HCT116 (cell line): ENCODE data around the gene NECAB2. TPM values are rescaled to one million over a fixed set of nuclear protein-coding genes. Genes with fewer than 3 reads are reported as not detected.

Experiments used
- ATAC-seq: fragments of 200-7000 bp; cut with Tn5 transposase; 2 replicates; pipeline ENCODE4 v1.9.1; 2020; ENCODE audit warnings: mild to moderate bottlenecking, moderate library complexity
- BruUV-seq: library from RNA; stranded (reverse); fragments of 400-500 nt; replicated peaks from 2 replicates; lab custom pipeline; 2021; lab: Mats Ljungman, UMichigan
- CTCF ChIA-PET: fragments of 300-600 bp; sonication (Branson Sonifier 250); formaldehyde crosslinking; loops from one replicate; lab custom pipeline; 2021; ENCODE audit warnings: antibody characterized with exemption; lab: Charles Lee
- POLR2A ChIA-PET: fragments of 300-600, 350-600 bp; sonication (Branson Sonifier 250); formaldehyde crosslinking; loops from one replicate; lab custom pipeline; 2021; ENCODE audit warnings: antibody characterized with exemption; lab: Charles Lee
- RAD21 ChIA-PET, 2 experiments: fragments of 300-600 bp; sonication (Branson Sonifier 250); formaldehyde crosslinking; loops; one replicate each; lab custom pipeline; 2023; ENCODE audit warnings: low total read pairs in 2 of 2; ENCODE audit not compliant: uncharacterized antibody in 2 of 2, unreplicated experiment in 2 of 2, low non-redundant PET in 1 of 2; lab: Charles Lee
- DNase-seq: peaks from one replicate; pipeline ENCODE4 v3.0.0-alpha.2; 2010; ENCODE audit warnings: low read depth, low spot score
- H2AFZ ChIP-seq: fragments of 200-600 bp; shearing (Covaris generic), sonication (generic); 2 replicates; pipeline ENCODE4 v1.6.1; 2017; ENCODE audit warnings: low read depth, mixed run types, mixed read lengths, antibody characterized with exemption, low read length; ENCODE audit not compliant: poor library complexity, severe bottlenecking
- H3K27ac ChIP-seq: 2 replicates; pipeline ENCODE4 v1.5.1; 2012; ENCODE audit warnings: low read depth, low read length
- H3K27me3 ChIP-seq: fragments of 200-600 bp; sonication (generic); 2 replicates; pipeline ENCODE4 v1.6.1; 2016; ENCODE audit warnings: mixed run types, low read length, mixed read lengths; ENCODE audit not compliant: insufficient read depth
- H3K36me3 ChIP-seq, 2 experiments: fragments of 200-500 bp in 1 of 2; fragments of 200-600 bp in 1 of 2; sonication (Bioruptor generic) in 1 of 2; sonication (generic) in 1 of 2; 2 replicates each; pipeline versions ENCODE4 v1.5.1 to v1.6.1; 2014 to 2016; ENCODE audit warnings: low read length in 2 of 2, inconsistent platforms in 1 of 2, mixed read lengths in 1 of 2, mixed run types in 1 of 2; ENCODE audit not compliant: insufficient read depth in 2 of 2, control insufficient read depth in 1 of 2
- H3K4me1 ChIP-seq, 2 experiments: fragments of 200-600 bp in 1 of 2; sonication (generic) in 1 of 2; 2 replicates each; pipeline versions ENCODE4 v1.5.1 to v1.6.1; 2012 to 2017; ENCODE audit warnings: low read length in 2 of 2, inconsistent platforms in 1 of 2, mild to moderate bottlenecking in 1 of 2, mixed read lengths in 1 of 2, mixed run types in 1 of 2, moderate library complexity in 1 of 2; ENCODE audit not compliant: insufficient read depth in 2 of 2, control insufficient read depth in 1 of 2
- H3K4me2 ChIP-seq: fragments of 200-600 bp; sonication (generic); 2 replicates; pipeline ENCODE4 v1.6.1; 2017; ENCODE audit warnings: mixed run types, low read length, mixed read lengths
- H3K4me3 ChIP-seq, 2 experiments: fragments of 200-600 bp in 1 of 2; sonication (generic) in 1 of 2; replicated peaks in 1 of 2; 2 replicates each; pipeline ENCODE4 v1.5.1; 2011 to 2016; ENCODE audit warnings: low read length in 2 of 2, control low read depth in 1 of 2, low read depth in 1 of 2, mild to moderate bottlenecking in 1 of 2, mixed read lengths in 1 of 2, mixed run types in 1 of 2
- H3K79me2 ChIP-seq: fragments of 200-600 bp; sonication (generic); 2 replicates; pipeline ENCODE4 v1.6.1; 2017; ENCODE audit warnings: mild to moderate bottlenecking, mixed run types, low read length, moderate library complexity, mixed read lengths; ENCODE audit not compliant: insufficient read depth
- H3K9ac ChIP-seq: fragments of 200-600 bp; sonication (generic); 2 replicates; pipeline ENCODE4 v1.6.1; 2016; ENCODE audit warnings: low read length, mixed read lengths
- H3K9me2 ChIP-seq: fragments of 200-600 bp; sonication (generic), shearing (Covaris generic); 2 replicates; pipeline ENCODE4 v1.6.1; 2017; ENCODE audit warnings: mixed run types, mild to moderate bottlenecking, moderate library complexity; ENCODE audit not compliant: insufficient read depth
- H3K9me3 ChIP-seq, 2 experiments: fragments of 200-500 bp in 1 of 2; fragments of 200-600 bp in 1 of 2; sonication (Bioruptor generic) in 1 of 2; sonication (generic) in 1 of 2; 2 replicates each; pipeline ENCODE4 v1.6.1; 2014 to 2017; ENCODE audit warnings: low read length in 2 of 2, mixed read lengths in 2 of 2, inconsistent platforms in 1 of 2, low read depth in 1 of 2, mild to moderate bottlenecking in 1 of 2, mixed run types in 1 of 2, moderate library complexity in 1 of 2; ENCODE audit not compliant: control insufficient read depth in 1 of 2, insufficient read depth in 1 of 2
- H4K20me1 ChIP-seq: fragments of 200-600 bp; sonication (generic), shearing (Covaris generic); 2 replicates; pipeline ENCODE4 v1.6.1; 2017; ENCODE audit warnings: mixed run types, mild to moderate bottlenecking, moderate library complexity; ENCODE audit not compliant: insufficient read depth
- EGR1 ChIP-seq: IDR thresholded peaks from 2 replicates; pipeline ENCODE4 v1.6.1; 2012; ENCODE audit warnings: low read depth
- ELF1 ChIP-seq: IDR thresholded peaks from 2 replicates; pipeline ENCODE4 v1.6.1; 2012; ENCODE audit warnings: low read depth, borderline replicate concordance
- EZH2phosphoT487 ChIP-seq: fragments of 200-600 bp; IDR thresholded peaks from 2 replicates; pipeline ENCODE4 v1.6.1; 2018; ENCODE audit warnings: antibody characterized with exemption, borderline replicate concordance
- JUND ChIP-seq: IDR thresholded peaks from 2 replicates; pipeline ENCODE4 v1.6.1; 2012
- SP1 ChIP-seq: IDR thresholded peaks from 2 replicates; pipeline ENCODE4 v1.6.1; 2012; ENCODE audit warnings: low read depth
- TCF7L2 ChIP-seq: IDR thresholded peaks from 2 replicates; pipeline ENCODE4 v1.7.0; 2011; ENCODE audit warnings: borderline replicate concordance, inconsistent platforms; ENCODE audit not compliant: insufficient read depth, insufficient read length; ENCODE audit errors: extremely low read depth
- ZFX ChIP-seq: fragments of 450-650 bp; IDR thresholded peaks from 2 replicates; pipeline ENCODE4 v1.6.1; 2017
- ZNF274 ChIP-seq: fragments of 200-500 bp; sonication (Bioruptor generic); IDR thresholded peaks from 2 replicates; pipeline ENCODE4 v1.6.1; 2014; ENCODE audit warnings: mild to moderate bottlenecking, low read depth, low read length, inconsistent platforms
- intact Hi-C: fragments of 100-400 bp; cut with micrococcal nuclease; formaldehyde crosslinking; loops from 2 replicates; pipeline ENCODE4 v1.10.0; 2022
- total RNA-seq: library from RNA; stranded (reverse); gene quantifications from one replicate; pipeline ENCODE4 v1.2.1, GENCODE V29; 2021; ENCODE audit not compliant: unreplicated experiment
- TF ChIP-seq, protein P1 (sequence below), 3 experiments: fragments of 200-600 bp in 1 of 3; sonication (generic) in 1 of 3; IDR thresholded peaks in 2 of 3; conservative IDR thresholded peaks in 1 of 3; 2 replicates each; pipeline ENCODE4 v1.5.1; 2012 to 2017; ENCODE audit warnings: low read depth in 2 of 3, low read length in 2 of 3, antibody characterized with exemption in 1 of 3, borderline replicate concordance in 1 of 3, control low read depth in 1 of 3, mild to moderate bottlenecking in 1 of 3, mixed read lengths in 1 of 3, mixed run types in 1 of 3, moderate library complexity in 1 of 3; ENCODE audit not compliant: insufficient read depth in 1 of 3
- TF ChIP-seq, protein P2 (sequence below): IDR thresholded peaks from 2 replicates; pipeline ENCODE4 v1.6.1; 2012
- TF ChIP-seq, protein P3 (sequence below): IDR thresholded peaks from 2 replicates; pipeline ENCODE4 v1.6.1; 2011; ENCODE audit warnings: mild to moderate bottlenecking, low read length, moderate library complexity; ENCODE audit not compliant: insufficient replicate concordance; ENCODE audit errors: extremely low read depth

NECAB2 gene
- total RNA-seq, 1 experiment from 2014 or later: 0.61 TPM

DNA sequence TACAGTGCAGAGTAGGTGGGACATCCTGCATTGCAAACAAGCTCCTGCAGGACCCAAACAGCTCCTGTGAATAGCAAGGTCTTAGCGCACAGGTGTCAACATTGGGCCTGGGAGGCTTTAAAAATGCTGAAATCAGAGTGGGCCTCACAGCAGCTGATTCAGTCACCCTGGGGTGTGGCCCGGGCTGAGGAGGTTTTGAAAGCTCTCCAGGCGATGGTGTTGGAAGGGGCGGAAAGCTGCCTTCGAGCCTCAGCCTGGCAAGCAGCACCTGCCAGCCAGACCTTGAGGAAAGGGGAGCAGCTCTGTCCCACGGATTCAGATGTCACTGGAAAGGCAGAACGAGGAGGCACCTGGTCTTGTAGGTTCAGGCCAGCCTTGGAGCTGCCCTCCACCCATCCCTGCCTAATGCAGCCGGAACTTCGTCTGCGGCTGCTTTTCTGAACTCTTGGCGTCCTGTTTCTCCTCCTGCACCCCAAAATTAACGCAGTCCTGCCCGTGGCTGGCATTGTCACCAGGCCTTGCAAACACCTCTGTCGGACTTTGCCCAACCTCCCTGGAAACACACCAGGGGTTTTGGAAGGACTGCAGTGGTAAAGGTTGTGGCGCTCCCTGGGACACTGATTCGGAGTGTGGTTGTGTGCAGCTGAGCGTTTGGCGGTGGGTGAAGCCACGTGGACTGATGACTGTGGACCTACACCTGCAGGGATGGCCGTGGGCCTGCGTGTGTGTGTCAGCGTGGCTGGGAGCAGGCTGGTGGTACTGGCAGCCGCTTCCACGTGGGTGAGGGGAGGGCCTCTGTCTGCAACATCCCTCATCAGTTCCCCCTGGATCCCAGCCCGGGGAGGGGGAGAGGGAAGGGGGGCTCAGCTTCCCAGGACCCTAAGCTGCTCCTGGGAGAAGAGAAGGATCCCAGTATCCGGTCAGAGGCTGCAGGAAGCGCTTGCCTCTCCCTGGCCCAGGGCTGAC is 3.4 kb downstream of the NECAB2 start:
- H3K4me3 ChIP-seq: no peak overlapping the region
- no peaks in the 10 kb centered on the region for H3K9me3 ChIP-seq
- H3K9ac ChIP-seq: no peak overlapping the region
- ChIA-PET POLR2A (no interaction called here), RAD21 (interaction anchor here in 1 of 2 experiments (0.6 kb wide), 1 partner anchor 79 kb away, joined by 6 read pairs; no protein-coding TSS in a partner anchor), CTCF (interaction anchor here (1.5 to 2.4 kb wide), 2 partner anchors 43 to 94 kb away, joined by 5 to 8 read pairs; no protein-coding TSS in a partner anchor)
- no peaks in the 10 kb centered on the region for H4K20me1 ChIP-seq
- no peaks in the 10 kb centered on the region for H3K27me3 ChIP-seq
- no peak for DNase-seq
- H3K36me3 ChIP-seq: no peaks in the 10 kb centered on the region
- H3K4me1 ChIP-seq: no peaks in the 10 kb centered on the region
- no TSS peak for BruUV-seq
- intact Hi-C loops: no loop called here
- no peaks in the 10 kb centered on the region for H3K9me2 ChIP-seq
- TF ChIP-seq SP1: no peak
- TF ChIP-seq, protein P1, sequence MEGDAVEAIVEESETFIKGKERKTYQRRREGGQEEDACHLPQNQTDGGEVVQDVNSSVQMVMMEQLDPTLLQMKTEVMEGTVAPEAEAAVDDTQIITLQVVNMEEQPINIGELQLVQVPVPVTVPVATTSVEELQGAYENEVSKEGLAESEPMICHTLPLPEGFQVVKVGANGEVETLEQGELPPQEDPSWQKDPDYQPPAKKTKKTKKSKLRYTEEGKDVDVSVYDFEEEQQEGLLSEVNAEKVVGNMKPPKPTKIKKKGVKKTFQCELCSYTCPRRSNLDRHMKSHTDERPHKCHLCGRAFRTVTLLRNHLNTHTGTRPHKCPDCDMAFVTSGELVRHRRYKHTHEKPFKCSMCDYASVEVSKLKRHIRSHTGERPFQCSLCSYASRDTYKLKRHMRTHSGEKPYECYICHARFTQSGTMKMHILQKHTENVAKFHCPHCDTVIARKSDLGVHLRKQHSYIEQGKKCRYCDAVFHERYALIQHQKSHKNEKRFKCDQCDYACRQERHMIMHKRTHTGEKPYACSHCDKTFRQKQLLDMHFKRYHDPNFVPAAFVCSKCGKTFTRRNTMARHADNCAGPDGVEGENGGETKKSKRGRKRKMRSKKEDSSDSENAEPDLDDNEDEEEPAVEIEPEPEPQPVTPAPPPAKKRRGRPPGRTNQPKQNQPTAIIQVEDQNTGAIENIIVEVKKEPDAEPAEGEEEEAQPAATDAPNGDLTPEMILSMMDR (IDR thresholded peaks at IDR 0.05 in 2 of 3, conservative IDR thresholded peaks at IDR 0.05 in 1 of 3; ENCODE audit: borderline replicate concordance in 1 of 3, insufficient read depth in 1 of 3, low read depth in 2 of 3, low read length in 2 of 3): no peak
- TF ChIP-seq EGR1: no peak
- TF ChIP-seq EZH2phosphoT487: no peak
- TF ChIP-seq ZNF274: no peak
- no peak for TF ChIP-seq ZFX
- no peak for TF ChIP-seq ELF1
- TF ChIP-seq, protein P2, sequence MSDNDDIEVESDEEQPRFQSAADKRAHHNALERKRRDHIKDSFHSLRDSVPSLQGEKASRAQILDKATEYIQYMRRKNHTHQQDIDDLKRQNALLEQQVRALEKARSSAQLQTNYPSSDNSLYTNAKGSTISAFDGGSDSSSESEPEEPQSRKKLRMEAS: no peak
- TF ChIP-seq JUND: no peak
- TF ChIP-seq TCF7L2: no peak
- TF ChIP-seq, protein P3, sequence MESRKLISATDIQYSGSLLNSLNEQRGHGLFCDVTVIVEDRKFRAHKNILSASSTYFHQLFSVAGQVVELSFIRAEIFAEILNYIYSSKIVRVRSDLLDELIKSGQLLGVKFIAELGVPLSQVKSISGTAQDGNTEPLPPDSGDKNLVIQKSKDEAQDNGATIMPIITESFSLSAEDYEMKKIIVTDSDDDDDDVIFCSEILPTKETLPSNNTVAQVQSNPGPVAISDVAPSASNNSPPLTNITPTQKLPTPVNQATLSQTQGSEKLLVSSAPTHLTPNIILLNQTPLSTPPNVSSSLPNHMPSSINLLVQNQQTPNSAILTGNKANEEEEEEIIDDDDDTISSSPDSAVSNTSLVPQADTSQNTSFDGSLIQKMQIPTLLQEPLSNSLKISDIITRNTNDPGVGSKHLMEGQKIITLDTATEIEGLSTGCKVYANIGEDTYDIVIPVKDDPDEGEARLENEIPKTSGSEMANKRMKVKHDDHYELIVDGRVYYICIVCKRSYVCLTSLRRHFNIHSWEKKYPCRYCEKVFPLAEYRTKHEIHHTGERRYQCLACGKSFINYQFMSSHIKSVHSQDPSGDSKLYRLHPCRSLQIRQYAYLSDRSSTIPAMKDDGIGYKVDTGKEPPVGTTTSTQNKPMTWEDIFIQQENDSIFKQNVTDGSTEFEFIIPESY: no peak
- no peak overlapping the region for H3K4me2 ChIP-seq
- no peak overlapping the region for H2AFZ ChIP-seq
- ATAC-seq: no peak
- no peaks in the 10 kb centered on the region for H3K79me2 ChIP-seq
- no peak overlapping the region for H3K27ac ChIP-seq
